Small intestine (tissue), 16 donors: Measurements from ENCODE around the gene IRAK2. TPM values are rescaled to one million over a fixed set of nuclear protein-coding genes. Genes with fewer than 3 reads are reported as not detected.

ENCODE experiments used
- DNase-seq, 2 donors: peaks; one replicate each; pipeline versions ENCODE4 v3.0.0 to v3.0.0-alpha.2; 2013
- FAIRE-seq: peaks from 2 replicates; lab custom pipeline; 2012; peaks lifted over from hg19 to GRCh38; lab: Jason Lieb, UNC
- H3K27ac ChIP-seq, 3 donors: one replicate each; pipeline ENCODE4 v1.5.1; 2013; ENCODE audit warnings: low read length in 2 of 3, mild to moderate bottlenecking in 2 of 3, control low read depth in 1 of 3, inconsistent platforms in 1 of 3, low read depth in 1 of 3, moderate library complexity in 1 of 3
- H3K27me3 ChIP-seq, 3 donors: one replicate each; pipeline ENCODE4 v1.6.1; 2013; ENCODE audit warnings: low read length in 3 of 3, inconsistent platforms in 1 of 3; ENCODE audit not compliant: control insufficient read depth in 3 of 3, insufficient read depth in 3 of 3
- H3K36me3 ChIP-seq, 3 donors: one replicate each; pipeline ENCODE4 v1.6.1; 2013; ENCODE audit warnings: low read length in 3 of 3, inconsistent platforms in 1 of 3, low read depth in 1 of 3, mild to moderate bottlenecking in 1 of 3, moderate library complexity in 1 of 3; ENCODE audit not compliant: control insufficient read depth in 3 of 3, insufficient read depth in 2 of 3
- H3K4me1 ChIP-seq, 3 donors: one replicate each; pipeline ENCODE4 v1.6.1; 2013; ENCODE audit warnings: low read length in 2 of 3, inconsistent platforms in 1 of 3, low read depth in 1 of 3, mild to moderate bottlenecking in 1 of 3, moderate library complexity in 1 of 3; ENCODE audit not compliant: control insufficient read depth in 3 of 3, insufficient read depth in 2 of 3
- H3K4me3 ChIP-seq, 3 donors: one replicate each; pipeline ENCODE4 v1.5.1; 2013; ENCODE audit warnings: low read length in 3 of 3, control low read depth in 1 of 3, inconsistent platforms in 1 of 3, low read depth in 1 of 3, mild to moderate bottlenecking in 1 of 3, moderate library complexity in 1 of 3
- H3K9me3 ChIP-seq, 2 donors: one replicate each; pipeline ENCODE4 v1.6.1; 2013; ENCODE audit warnings: low read depth in 1 of 2, low read length in 1 of 2; ENCODE audit not compliant: control insufficient read depth in 2 of 2, insufficient read depth in 1 of 2
- WGBS, 3 donors: extraction: QIAGEN DNeasy Blood & Tissue Kit; methylation state at CpG; one replicate each; pipeline ENCODE4 v1.1.7; 2013; 5-methylcytosine and 5-hydroxymethylcytosine counted together
- long read RNA-seq, 10 donors: transcript quantifications; one replicate each; lab custom pipeline, GENCODE V29; 2026
- polyA plus RNA-seq, 4 donors: library from polyadenylated mRNA; stranded (reverse) in 3 of 4; unstranded in 1 of 4; fragments of 200-250 nt in 3 of 4; fragments of 120-200 nt in 1 of 4; gene quantifications; one replicate each; pipeline versions ENCODE4 v1.2.1 to v1.2.3, GENCODE V29; 2013
- donor health status: healthy with polysubstance abuse.
- donor health status: control.
- donor health status: control.
- donor health status: Bipolar disorder and iron deficiency.
- donor health status: healthy.

IRAK2 gene, protein sequence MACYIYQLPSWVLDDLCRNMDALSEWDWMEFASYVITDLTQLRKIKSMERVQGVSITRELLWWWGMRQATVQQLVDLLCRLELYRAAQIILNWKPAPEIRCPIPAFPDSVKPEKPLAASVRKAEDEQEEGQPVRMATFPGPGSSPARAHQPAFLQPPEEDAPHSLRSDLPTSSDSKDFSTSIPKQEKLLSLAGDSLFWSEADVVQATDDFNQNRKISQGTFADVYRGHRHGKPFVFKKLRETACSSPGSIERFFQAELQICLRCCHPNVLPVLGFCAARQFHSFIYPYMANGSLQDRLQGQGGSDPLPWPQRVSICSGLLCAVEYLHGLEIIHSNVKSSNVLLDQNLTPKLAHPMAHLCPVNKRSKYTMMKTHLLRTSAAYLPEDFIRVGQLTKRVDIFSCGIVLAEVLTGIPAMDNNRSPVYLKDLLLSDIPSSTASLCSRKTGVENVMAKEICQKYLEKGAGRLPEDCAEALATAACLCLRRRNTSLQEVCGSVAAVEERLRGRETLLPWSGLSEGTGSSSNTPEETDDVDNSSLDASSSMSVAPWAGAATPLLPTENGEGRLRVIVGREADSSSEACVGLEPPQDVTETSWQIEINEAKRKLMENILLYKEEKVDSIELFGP
- 1 to 10 TPM; 1.2 to 6.8 (median 3.1) TPM for polyA plus RNA-seq
- long read RNA-seq, donor 1 = 0 reads
- long read RNA-seq, donor 2 = 0 reads
- long read RNA-seq, donor 3 = 0 reads
- long read RNA-seq, donor 4 = 0 reads
- long read RNA-seq, donor 5 = 0 reads
- long read RNA-seq, donor 6, partial matches to known transcripts = 0 of 3 reads
- long read RNA-seq, donor 6, other reads (novel, unspliced or antisense) = 0 of 3 reads
- long read RNA-seq, donor 7 = 0 reads
- long read RNA-seq, donor 8 = 0 reads
- long read RNA-seq, donor 9 = 0 reads
- long read RNA-seq, donor 10 = 0 reads

DNA sequence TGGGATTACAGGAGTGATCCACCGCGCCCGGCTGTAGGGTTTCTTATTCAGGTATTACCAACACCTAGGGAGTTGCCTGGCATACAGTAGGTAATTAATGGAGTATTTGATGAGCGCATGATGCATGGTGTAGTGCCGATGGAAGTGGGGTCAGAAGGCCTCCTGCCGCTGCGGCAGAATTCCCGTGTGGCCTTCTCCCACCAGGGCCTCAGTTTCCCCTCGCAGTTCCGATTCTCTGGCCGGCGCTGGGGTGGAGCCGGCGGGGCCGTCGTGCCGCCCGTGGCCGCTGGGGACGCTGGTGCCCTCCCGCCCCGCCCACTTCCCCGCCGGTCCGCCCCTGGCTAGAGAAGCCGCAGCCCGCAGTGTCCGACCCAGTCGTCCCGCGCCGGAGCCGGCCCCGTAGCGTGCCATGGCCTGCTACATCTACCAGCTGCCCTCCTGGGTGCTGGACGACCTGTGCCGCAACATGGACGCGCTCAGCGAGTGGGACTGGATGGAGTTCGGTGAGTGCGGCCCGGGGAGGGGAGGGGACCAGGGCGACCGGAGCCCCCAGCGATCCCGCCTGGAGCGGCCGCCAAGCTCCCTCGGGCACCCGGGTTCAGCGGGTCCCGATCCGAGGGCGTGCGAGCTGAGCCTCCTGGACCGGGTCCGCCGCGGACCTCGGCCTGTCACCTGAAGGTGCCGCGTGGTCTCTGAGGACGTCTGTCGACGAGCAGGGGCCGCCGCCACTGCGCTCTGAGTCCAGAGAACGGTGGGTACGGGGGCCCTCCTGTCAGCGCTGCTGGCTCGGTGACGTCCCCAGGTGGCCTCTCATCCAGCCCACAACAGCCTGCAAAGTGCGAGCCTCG, at the start of gene IRAK2:
Gene IRAK2 (plus strand): TSS at position 374 of the 848 bp plus-strand sequence. CDS start 36 bp downstream, at position 410.
- no peaks in the 10 kb centered on the region for H3K36me3 ChIP-seq
- peaks cover 0 to 3% (median 0%) of the 10 kb centered on the region in 3 donors for H3K4me1 ChIP-seq
- H3K4me3 ChIP-seq = peak within 1 kb of the TSS; percentile 50 to 95 (median 69)
- WGBS, 3 donors = 1 to 3% (median 2%) methylated on average over 65 to 76 of the region's 76 CpGs
- H3K9me3 ChIP-seq = peaks cover 0 to 19% of the 10 kb centered on the region in 2 donors
- DNase-seq (peak; percentile 64 to 84), FAIRE-seq (no peak)
- no peaks in the 10 kb centered on the region for H3K27me3 ChIP-seq
- H3K27ac ChIP-seq = peak within 1 kb of the TSS in 2 of 3 donors; percentile 78 to 82

DNA sequence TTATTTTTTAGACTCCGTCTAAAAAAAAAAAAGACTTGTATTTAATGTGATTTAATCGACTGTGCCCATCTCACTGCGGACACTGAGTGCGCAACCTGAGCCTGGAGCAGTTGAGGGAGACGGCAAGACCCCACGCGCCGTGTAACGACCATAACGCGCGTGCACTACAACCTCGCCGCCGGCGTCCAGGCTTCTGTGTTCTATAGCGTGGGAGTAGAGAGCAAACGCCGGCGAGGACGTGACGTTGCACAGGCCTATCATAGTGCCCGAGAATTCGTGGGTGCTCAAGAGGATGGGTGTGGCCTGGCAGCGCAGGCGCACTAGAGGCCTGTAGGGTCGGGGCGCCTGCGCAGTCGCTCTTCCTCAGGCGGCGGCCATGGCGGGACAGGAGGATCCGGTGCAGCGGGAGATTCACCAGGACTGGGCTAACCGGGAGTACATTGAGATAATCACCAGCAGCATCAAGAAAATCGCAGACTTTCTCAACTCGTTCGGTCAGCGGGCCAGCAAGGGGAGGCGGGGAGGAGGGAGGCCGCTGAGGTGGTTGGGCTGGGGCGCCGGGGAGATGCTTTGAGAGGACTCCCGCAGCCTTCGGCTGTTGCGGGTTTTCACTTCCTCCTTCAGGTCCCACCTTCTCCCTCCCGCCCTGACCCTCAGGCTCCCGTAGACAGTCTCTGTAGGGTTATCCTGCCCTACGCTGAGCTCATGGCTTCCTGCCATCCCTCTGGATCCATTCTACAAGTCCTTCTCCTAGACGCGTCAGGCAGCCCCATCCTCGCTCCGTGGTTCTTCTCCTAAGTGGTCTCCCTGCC, 49.2 kb upstream of the IRAK2 start, which contains the start of gene BRK1:
Gene BRK1 (plus strand): TSS at position 350 of the 812 bp plus-strand sequence. CDS start 27 bp downstream, at position 377.
- 1% methylated on average over 49 to 54 of the region's 54 CpGs for WGBS, 3 donors
- DNase-seq (peak; percentile 98), FAIRE-seq (no peak)
- Histone ChIP-seq H3K36me3 (peaks cover 0 to 7% (median 0%) of the 10 kb centered on the region in 3 donors), H3K9me3 (no peaks in the 10 kb centered on the region), H3K27ac (peak within 1 kb of the TSS; percentile 36 to 92 (median 56)), H3K4me1 (peaks cover 2 to 8% (median 7%) of the 10 kb centered on the region in 3 donors), H3K4me3 (peak within 1 kb of the TSS; percentile 38 to 83 (median 79)), H3K27me3 (no peaks in the 10 kb centered on the region)

DNA sequence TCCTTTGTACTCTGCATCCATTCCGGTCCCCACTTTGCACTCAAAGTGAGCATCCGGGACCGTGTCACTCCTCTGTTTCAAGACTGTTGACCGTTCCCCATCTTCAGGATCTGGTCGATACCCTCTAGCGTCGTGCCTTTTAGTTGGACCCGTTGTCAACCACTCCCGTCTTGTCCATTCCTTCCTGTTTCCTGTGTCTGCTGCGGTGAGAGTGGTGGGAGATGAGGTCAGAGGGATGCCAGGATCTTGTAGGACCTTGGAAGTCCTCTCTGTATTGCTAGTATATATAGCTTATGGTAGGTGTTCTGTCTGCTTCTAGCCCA, 48.6 kb upstream of the IRAK2 start:
- WGBS, 3 donors = 0 to 1% (median 1%) methylated on average over 10 of the region's 10 CpGs
- Histone ChIP-seq H3K36me3 (peaks cover 0 to 7% (median 0%) of the 10 kb centered on the region in 3 donors), H3K9me3 (no peaks in the 10 kb centered on the region), H3K4me1 (peaks cover 2 to 8% (median 7%) of the 10 kb centered on the region in 3 donors), H3K27ac (peak overlapping the region; percentile 36 to 56 (median 50)), H3K27me3 (no peaks in the 10 kb centered on the region), H3K4me3 (peak overlapping the region; percentile 38 to 83 (median 79))
- DNase-seq = peak in 1 of 2 donors; percentile 35
- no peak for FAIRE-seq

DNA sequence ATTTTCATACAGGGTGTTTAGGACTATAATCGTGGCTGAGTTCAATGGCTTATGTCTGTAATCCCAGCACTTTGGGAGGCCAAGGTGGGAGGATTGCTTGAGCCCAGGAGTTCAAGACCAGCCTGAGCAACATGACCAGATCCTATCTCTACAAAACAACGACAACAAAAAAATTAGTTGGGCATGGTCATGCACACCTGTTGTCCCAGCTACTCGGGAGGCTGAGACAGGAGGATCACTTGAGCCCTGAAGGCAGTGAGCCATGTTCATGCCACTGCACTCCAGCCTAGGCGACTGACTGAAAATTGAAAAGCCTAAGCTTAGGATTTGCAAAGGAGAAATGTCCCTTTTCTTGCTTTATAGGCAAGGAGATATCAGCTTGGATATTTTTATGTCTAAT, 47.8 kb upstream of the IRAK2 start:
- 71 to 87% (median 84%) methylated on average over 4 of the region's 4 CpGs for WGBS, 3 donors

DNA sequence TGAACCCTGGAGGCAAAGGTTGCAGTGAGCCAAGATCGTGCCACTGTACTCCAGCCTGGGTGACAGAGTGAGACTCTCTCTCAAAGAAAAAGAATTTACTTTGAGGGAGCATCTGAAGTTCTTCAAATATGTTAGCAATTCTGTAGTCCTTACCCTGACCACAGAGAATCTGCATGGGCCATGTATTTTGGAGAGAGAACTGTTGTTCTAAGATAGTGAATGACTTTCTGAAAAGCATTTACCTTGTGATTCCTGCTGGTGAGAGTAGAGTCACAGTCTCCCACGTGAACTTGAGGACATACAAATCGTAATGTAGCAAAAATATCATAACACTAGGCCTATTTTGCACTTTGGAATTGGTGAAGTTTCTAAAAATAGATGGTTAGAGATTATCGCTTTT, 45.3 kb upstream of the IRAK2 start:
- Histone ChIP-seq H3K9me3 (no peaks in the 10 kb centered on the region), H3K27ac (no peak overlapping the region), H3K27me3 (no peaks in the 10 kb centered on the region), H3K4me1 (peaks cover 2 to 8% (median 7%) of the 10 kb centered on the region in 3 donors), H3K4me3 (no peak overlapping the region), H3K36me3 (peaks cover 0 to 16% (median 0%) of the 10 kb centered on the region in 3 donors)
- 73 to 80% (median 80%) methylated on average over 4 of the region's 4 CpGs for WGBS, 3 donors
- DNase-seq = no peak
- FAIRE-seq = no peak

More for the DNA sequence above, 47.8 kb upstream of the IRAK2 start:
- FAIRE-seq = no peak
- Histone ChIP-seq H3K4me3 (no peak overlapping the region), H3K9me3 (no peaks in the 10 kb centered on the region), H3K4me1 (peaks cover 2 to 8% (median 7%) of the 10 kb centered on the region in 3 donors), H3K27me3 (no peaks in the 10 kb centered on the region), H3K27ac (no peak overlapping the region), H3K36me3 (peaks cover 0 to 7% (median 0%) of the 10 kb centered on the region in 3 donors)
- no peak for DNase-seq

DNA sequence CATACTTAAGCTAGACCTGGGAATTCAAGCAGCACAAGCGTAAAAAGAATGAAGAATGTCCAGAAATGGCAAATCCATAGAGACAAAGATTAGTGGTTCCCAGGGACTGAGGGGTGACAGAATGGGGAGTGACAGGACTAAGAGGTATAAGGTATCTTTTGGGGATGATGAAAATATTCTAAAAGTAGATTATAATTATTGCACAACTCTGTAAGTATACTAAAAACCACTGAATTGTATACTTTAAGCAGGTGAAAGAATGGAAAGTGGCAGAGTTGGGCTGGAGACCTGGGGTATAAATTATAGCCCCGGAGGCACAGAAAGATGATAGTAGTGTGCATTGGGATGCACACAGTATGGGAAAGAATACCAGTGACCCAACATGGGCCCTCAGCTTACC, 43.7 kb upstream of the IRAK2 start:
- DNase-seq = no peak
- H3K4me3 ChIP-seq = no peak overlapping the region
- no peak overlapping the region for H3K27ac ChIP-seq
- peaks cover 2 to 29% (median 2%) of the 10 kb centered on the region in 3 donors for H3K36me3 ChIP-seq
- no peaks in the 10 kb centered on the region for H3K27me3 ChIP-seq
- peaks cover 2 to 8% (median 7%) of the 10 kb centered on the region in 3 donors for H3K4me1 ChIP-seq
- FAIRE-seq = no peak
- no peaks in the 10 kb centered on the region for H3K9me3 ChIP-seq
- 86 to 95% (median 94%) methylated on average over 2 of the region's 2 CpGs for WGBS, 3 donors

DNA sequence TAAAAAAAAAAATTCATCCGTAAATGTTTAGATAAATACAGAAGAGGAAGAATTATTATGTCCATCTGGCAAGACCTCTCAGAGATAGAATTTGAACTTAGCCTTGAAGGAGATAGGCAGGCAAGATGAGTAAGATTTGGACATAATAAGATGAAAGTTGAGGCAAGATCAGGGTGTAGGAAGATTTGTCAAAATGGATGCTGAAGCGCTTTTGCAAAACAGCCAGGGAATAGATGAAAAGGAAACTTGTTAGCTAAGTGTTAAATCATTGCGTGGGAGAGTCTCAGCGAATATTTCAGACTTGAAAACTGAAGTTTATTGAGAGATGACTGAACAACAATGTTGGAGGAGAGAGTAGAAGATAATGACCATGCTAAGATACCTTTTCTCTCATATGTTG, 42.0 kb upstream of the IRAK2 start:
- Histone ChIP-seq H3K9me3 (no peaks in the 10 kb centered on the region), H3K4me1 (no peaks in the 10 kb centered on the region), H3K4me3 (no peak overlapping the region), H3K36me3 (peaks cover 9 to 34% (median 12%) of the 10 kb centered on the region in 3 donors), H3K27ac (no peak overlapping the region), H3K27me3 (no peaks in the 10 kb centered on the region)
- DNase-seq (no peak), FAIRE-seq (no peak)
- 86 to 95% (median 95%) methylated on average over 4 of the region's 4 CpGs for WGBS, 3 donors
